ENCODE data around the gene PKD1. TPM values are rescaled to one million over a fixed set of nuclear protein-coding genes. Genes with fewer than 3 reads are reported as not detected.

The PKD1 gene
- total RNA-seq, 1 donor from 2014 or later, result 31.5 TPM

Other genes with a start within 250 kb of the PKD1 start
- not detected in 2 replicates for gene HS3ST6, start 217.5 kb downstream of the PKD1 start, total RNA-seq
- 8.3 and 11.9 TPM in 2 replicates for gene MSRB1, start 192.7 kb downstream of the PKD1 start, total RNA-seq
- not detected in 2 replicates for gene RPL3L, start 181.2 kb downstream of the PKD1 start, total RNA-seq
- 113 and 126 TPM in 2 replicates for gene NDUFB10, start 176.4 kb downstream of the PKD1 start, total RNA-seq
- 2,011 and 3,024 TPM in 2 replicates for gene RPS2, start 171.1 kb downstream of the PKD1 start, total RNA-seq
- gene RNF151, start 169.0 kb downstream of the PKD1 start, total RNA-seq, result not detected in 2 replicates
- 20.5 and 21.2 TPM in 2 replicates for gene TBL3, start 163.8 kb downstream of the PKD1 start, total RNA-seq
- gene NOXO1, start 154.4 kb downstream of the PKD1 start, total RNA-seq, result under 0.01 TPM in 2 replicates
- 8.1 and 8.5 TPM in 2 replicates for gene GFER, start 151.7 kb downstream of the PKD1 start, total RNA-seq
- gene SYNGR3, start 145.9 kb downstream of the PKD1 start, total RNA-seq, result 0.40 and 2.0 TPM in 2 replicates
- gene ZNF598, start 126.1 kb downstream of the PKD1 start, total RNA-seq, result 8.9 and 9.7 TPM in 2 replicates
- gene NPW, start 116.1 kb downstream of the PKD1 start, total RNA-seq, result 0.44 and 0.60 TPM in 2 replicates
- 42.1 and 47.6 TPM in 2 replicates for gene NHERF2, start 109.0 kb downstream of the PKD1 start, total RNA-seq
- 22.8 and 31.2 TPM in 2 replicates for gene NTHL1, start 88.1 kb downstream of the PKD1 start, total RNA-seq
- gene TSC2, start 87.9 kb downstream of the PKD1 start, total RNA-seq, result 23.8 and 29.0 TPM in 2 replicates
- gene RAB26, start 12.7 kb upstream of the PKD1 start, total RNA-seq, result 0.20 and 0.65 TPM in 2 replicates
- gene TRAF7, start 19.9 kb upstream of the PKD1 start, total RNA-seq, result 60.8 and 63.9 TPM in 2 replicates
- gene CASKIN1, start 60.7 kb upstream of the PKD1 start, total RNA-seq, result under 0.01 TPM in 2 replicates
- 13.5 and 13.7 TPM in 2 replicates for gene MLST8, start 69.6 kb upstream of the PKD1 start, total RNA-seq
- 0.44 and 2.2 TPM in 2 replicates for gene BRICD5, start 75.0 kb upstream of the PKD1 start, total RNA-seq
- 10.0 and 11.5 TPM in 2 replicates for gene PGP, start 78.9 kb upstream of the PKD1 start, total RNA-seq
- gene E4F1, start 87.7 kb upstream of the PKD1 start, total RNA-seq, result 16.1 and 20.8 TPM in 2 replicates
- gene DNASE1L2, start 100.5 kb upstream of the PKD1 start, total RNA-seq, result 0.22 and 0.40 TPM in 2 replicates
- gene ECI1, start 115.7 kb upstream of the PKD1 start, total RNA-seq, result 23.5 and 29.6 TPM in 2 replicates
- gene RNPS1, start 132.2 kb upstream of the PKD1 start, total RNA-seq, result 33.6 and 45.4 TPM in 2 replicates
- 20.3 and 30.2 TPM in 2 replicates for gene ABCA3, start 204.8 kb upstream of the PKD1 start, total RNA-seq

Data from lung microvascular endothelial cell (primary cell).